GM12878 (cell line): Measurements from ENCODE around the gene SFXN5. TPM values are rescaled to one million over a fixed set of nuclear protein-coding genes. Genes with fewer than 3 reads are reported as not detected.

Experiments used
- ATAC-seq: fragments of 200-7000 bp; cut with Tn5 transposase; 3 replicates; pipeline ENCODE4 v1.9.1; 2020; ENCODE audit warnings: mild to moderate bottlenecking, moderate library complexity
- BruUV-seq: library from RNA; stranded (reverse); fragments of 400-500 nt; replicated peaks from 2 replicates; lab custom pipeline; 2021; lab: Mats Ljungman, UMichigan
- CTCF ChIA-PET: fragments of 300-600 bp; sonication (Branson Sonifier 250); formaldehyde crosslinking; extraction: SDS; loops from one replicate; lab custom pipeline; 2021; ENCODE audit warnings: inconsistent platforms; lab: Yijun Ruan, JAX
- POLR2A ChIA-PET: fragments of 350-600 bp; formaldehyde crosslinking; extraction: SDS; loops from one replicate; lab custom pipeline; 2021; ENCODE audit warnings: inconsistent platforms; lab: Charles Lee
- RAD21 ChIA-PET: fragments of 300-600 bp; sonication (Branson Sonifier 250); formaldehyde crosslinking; loops from one replicate; lab custom pipeline; 2023; ENCODE audit warnings: antibody characterized with exemption; ENCODE audit not compliant: unreplicated experiment; lab: Charles Lee
- SMC1A ChIA-PET: fragments of 300-600 bp; sonication (Branson Sonifier 250); formaldehyde crosslinking; loops from one replicate; lab custom pipeline; 2023; ENCODE audit not compliant: unreplicated experiment, uncharacterized antibody; lab: Charles Lee
- DNase-seq: peaks from one replicate; pipeline ENCODE4 v3.0.0-alpha.2; 2011; ENCODE audit warnings: low read depth, low spot score
- FAIRE-seq: peaks from 3 replicates; lab custom pipeline; 2011; peaks lifted over from hg19 to GRCh38; lab: Jason Lieb, UNC
- H2AFZ ChIP-seq: 2 replicates; pipeline ENCODE4 v1.6.0; 2011; ENCODE audit warnings: low read depth, low read length, control low read depth; ENCODE audit not compliant: control insufficient read depth
- H3K27ac ChIP-seq: 2 replicates; pipeline ENCODE4 v1.5.1; 2011; ENCODE audit warnings: control low read depth; ENCODE audit not compliant: control insufficient read depth, insufficient read depth
- H3K27me3 ChIP-seq, 2 experiments: replicated peaks in 1 of 2; 2 replicates each; pipeline versions ENCODE4 v1.6.0 to v1.6.1; 2011; ENCODE audit warnings: low read length in 1 of 2; ENCODE audit not compliant: control insufficient read depth in 2 of 2, insufficient read depth in 2 of 2
- H3K36me3 ChIP-seq, 2 experiments: 2 replicates each; pipeline ENCODE4 v1.5.1; 2011; ENCODE audit warnings: low read length in 1 of 2; ENCODE audit not compliant: control insufficient read depth in 2 of 2, insufficient read depth in 2 of 2
- H3K4me1 ChIP-seq: 2 replicates; pipeline ENCODE4 v1.6.1; 2011; ENCODE audit warnings: mild to moderate bottlenecking, low read length, moderate library complexity, mixed read lengths; ENCODE audit not compliant: control insufficient read depth, insufficient read depth
- H3K4me2 ChIP-seq: 2 replicates; pipeline ENCODE4 v1.6.0; 2011; ENCODE audit warnings: control low read depth; ENCODE audit not compliant: control insufficient read depth, insufficient read depth
- H3K4me3 ChIP-seq: fragments of 200-600 bp; sonication (generic); 2 replicates; pipeline ENCODE4 v1.5.1; 2016
- H3K79me2 ChIP-seq: 2 replicates; pipeline ENCODE4 v1.6.0; 2011; ENCODE audit warnings: low read length; ENCODE audit not compliant: control insufficient read depth, insufficient read depth
- H3K9ac ChIP-seq: 2 replicates; pipeline ENCODE4 v1.8.0; 2011; ENCODE audit warnings: low read length, control low read depth, mixed read lengths; ENCODE audit not compliant: control insufficient read depth, insufficient read depth
- H3K9me3 ChIP-seq: replicated peaks from 3 replicates; pipeline ENCODE4 v1.5.1; 2011; ENCODE audit warnings: mild to moderate bottlenecking, low read length; ENCODE audit not compliant: control insufficient read depth, insufficient read depth
- H4K20me1 ChIP-seq: 2 replicates; pipeline ENCODE4 v1.6.0; 2011; ENCODE audit not compliant: control insufficient read depth, insufficient read depth
- EED ChIP-seq: sonication (generic); IDR thresholded peaks from 2 replicates; pipeline ENCODE4 v1.6.1; 2016; ENCODE audit warnings: antibody characterized with exemption, low read depth
- HDAC6 ChIP-seq: fragments of 200-600 bp; sonication (generic); IDR thresholded peaks from one replicate; pipeline ENCODE4 v1.8.0; 2017; ENCODE audit warnings: antibody characterized with exemption; ENCODE audit not compliant: unreplicated experiment
- MYB ChIP-seq: fragments of 150-350 bp; IDR thresholded peaks from 2 replicates; pipeline ENCODE4 v1.6.1; 2014; ENCODE audit warnings: mild to moderate bottlenecking, low read depth, low read length, borderline replicate concordance
- NFIC ChIP-seq: IDR thresholded peaks from 2 replicates; pipeline ENCODE4 v1.6.1; 2012; ENCODE audit warnings: low read depth, mild to moderate bottlenecking, inconsistent platforms, low read length, moderate library complexity
- NFYA ChIP-seq: IDR thresholded peaks from 2 replicates; pipeline ENCODE4 v1.6.1; 2011; ENCODE audit warnings: low read depth, mild to moderate bottlenecking, low read length, improper control_type of control experiment, borderline replicate concordance
- NRF1 ChIP-seq: conservative IDR thresholded peaks from 2 replicates; pipeline ENCODE4 v1.6.1; 2011; ENCODE audit warnings: mild to moderate bottlenecking, low read depth, low read length, improper control_type of control experiment
- ZNF217 ChIP-seq: fragments of 450-650 bp; IDR thresholded peaks from 2 replicates; pipeline ENCODE4 v1.6.1; 2017; ENCODE audit warnings: antibody characterized with exemption, mild to moderate bottlenecking
- ZNF384 ChIP-seq: IDR thresholded peaks from 2 replicates; pipeline ENCODE4 v1.6.1; 2012; ENCODE audit warnings: low read depth, mild to moderate bottlenecking, low read length, improper control_type of control experiment, borderline replicate concordance
- WGBS: methylation state at CpG from one replicate; pipeline ENCODE4 v1.1.6; 2016; ENCODE audit warnings: low lambda C conversion rate; ENCODE audit not compliant: insufficient replicate concordance, insufficient coverage; ENCODE audit errors: missing lambda C conversion rate; 5-methylcytosine and 5-hydroxymethylcytosine counted together
- in situ Hi-C: fragments of 300-500 bp; cut with MboI; formaldehyde crosslinking; loops from 9 replicates; pipeline ENCODE4 v1.14.3; 2018; ENCODE audit warnings: mixed read lengths
- intact Hi-C: fragments of 100-400 bp; cut with micrococcal nuclease; formaldehyde crosslinking; loops from one replicate; pipeline ENCODE4 v1.14.2; 2022; ENCODE audit not compliant: unreplicated experiment
- polyA plus RNA-seq, 11 experiments: library from polyadenylated mRNA; depleted of rRNA in 4 of 11; unstranded in 6 of 11; stranded (reverse) in 5 of 11; fragments of >200 nt; fragmentation: Nextera tagmentation in 4 of 11; fragmentation: Illumina TruSeq in 1 of 11; extraction: Ambion mirVana in 4 of 11; extraction: Trizol in 1 of 11; gene quantifications; 1 replicate in 1 of 11; 2 replicates in 10 of 11; pipeline versions ENCODE4 v1.2.1 to v1.2.3, GENCODE V29; 2011 to 2016; ENCODE audit warnings: inconsistent platforms in 2 of 11, missing spikeins in 2 of 11, low read depth in 1 of 11
- total RNA-seq, 4 experiments: library from RNA; depleted of rRNA in 3 of 4; stranded (reverse); fragments of >200 nt in 3 of 4; fragmentation: Illumina TruSeq in 1 of 4; extraction: Trizol in 1 of 4; gene quantifications; 2 replicates each; pipeline versions ENCODE4 v1.2.1 to v1.2.3, GENCODE V29; 2013 to 2021
- TF ChIP-seq, protein P1 (sequence below): IDR thresholded peaks from 2 replicates; pipeline ENCODE4 v1.6.1; 2012; ENCODE audit warnings: improper control_type of control experiment, low read depth, low read length; ENCODE audit not compliant: insufficient replicate concordance
- TF ChIP-seq, protein P2 (sequence below): fragments of 450-650 bp; IDR thresholded peaks from 2 replicates; pipeline ENCODE4 v1.6.1; 2016; ENCODE audit warnings: mild to moderate bottlenecking, moderate library complexity, borderline replicate concordance
- TF ChIP-seq, protein P3 (sequence below): fragments of 150-350 bp; IDR thresholded peaks from 2 replicates; pipeline ENCODE4 v1.6.1; 2016; ENCODE audit warnings: low read depth, low read length

Gene SFXN5
- total and polyA plus RNA-seq, 10 of the 15 experiments (the other 5 are each of a cell fraction or from before 2014, with no cell fraction given), result 3.3 to 15.9 (median 11.2) TPM

DNA sequence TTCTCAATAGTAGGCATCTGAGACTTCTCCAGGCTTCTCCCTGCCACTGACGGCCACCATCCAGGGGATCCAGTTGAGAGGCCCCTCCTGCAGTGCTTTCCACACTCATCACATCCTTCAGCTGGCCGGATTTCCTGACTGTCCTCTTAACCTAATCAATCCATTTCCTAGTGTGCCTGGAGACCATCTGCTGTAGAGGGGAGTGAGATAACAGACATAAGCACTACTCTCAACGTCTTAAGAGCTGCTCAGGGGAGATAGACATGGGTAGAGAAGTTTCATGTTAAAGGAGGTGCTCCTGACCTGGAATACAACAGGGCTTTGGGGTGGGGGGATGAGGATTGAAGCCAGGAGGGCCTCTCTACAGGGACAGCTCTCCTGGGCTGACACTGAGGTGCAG lies 170.1 kb downstream of the SFXN5 start:
- no peak for ATAC-seq
- ChIA-PET RAD21 (interaction anchor here (0.7 kb wide), 1 partner anchor 27 kb away, joined by 3 read pairs; no protein-coding TSS in a partner anchor), SMC1A (interaction anchor here (1.2 to 2.6 kb wide), 2 partner anchors 8 to 13 kb away, joined by 3 to 14 read pairs; no protein-coding TSS in a partner anchor), POLR2A (no interaction called here), CTCF (interaction anchor here (2.4 to 2.8 kb wide), 2 partner anchors 9 to 73 kb away, joined by 11 to 21 read pairs; no protein-coding TSS in a partner anchor)
- Histone ChIP-seq H3K4me2 (no peak overlapping the region), H3K79me2 (no peaks in the 10 kb centered on the region), H3K27me3 (no peaks in the 10 kb centered on the region; a peak in 1 of 4 replicates), H2AFZ (no peak overlapping the region), H3K9me3 (no peaks in the 10 kb centered on the region), H4K20me1 (no peaks in the 10 kb centered on the region), H3K4me3 (no peak overlapping the region), H3K36me3 (no peaks in the 10 kb centered on the region), H3K9ac (no peak overlapping the region), H3K4me1 (no peaks in the 10 kb centered on the region), H3K27ac (no peak overlapping the region)
- in situ Hi-C loops (no loop called here), intact Hi-C loops (no loop called here)
- BruUV-seq, result no TSS peak
- WGBS, result 0% methylated on average over 3 of the region's 3 CpGs
- no peak for FAIRE-seq
- no peak for DNase-seq
- TF ChIP-seq, protein P1, sequence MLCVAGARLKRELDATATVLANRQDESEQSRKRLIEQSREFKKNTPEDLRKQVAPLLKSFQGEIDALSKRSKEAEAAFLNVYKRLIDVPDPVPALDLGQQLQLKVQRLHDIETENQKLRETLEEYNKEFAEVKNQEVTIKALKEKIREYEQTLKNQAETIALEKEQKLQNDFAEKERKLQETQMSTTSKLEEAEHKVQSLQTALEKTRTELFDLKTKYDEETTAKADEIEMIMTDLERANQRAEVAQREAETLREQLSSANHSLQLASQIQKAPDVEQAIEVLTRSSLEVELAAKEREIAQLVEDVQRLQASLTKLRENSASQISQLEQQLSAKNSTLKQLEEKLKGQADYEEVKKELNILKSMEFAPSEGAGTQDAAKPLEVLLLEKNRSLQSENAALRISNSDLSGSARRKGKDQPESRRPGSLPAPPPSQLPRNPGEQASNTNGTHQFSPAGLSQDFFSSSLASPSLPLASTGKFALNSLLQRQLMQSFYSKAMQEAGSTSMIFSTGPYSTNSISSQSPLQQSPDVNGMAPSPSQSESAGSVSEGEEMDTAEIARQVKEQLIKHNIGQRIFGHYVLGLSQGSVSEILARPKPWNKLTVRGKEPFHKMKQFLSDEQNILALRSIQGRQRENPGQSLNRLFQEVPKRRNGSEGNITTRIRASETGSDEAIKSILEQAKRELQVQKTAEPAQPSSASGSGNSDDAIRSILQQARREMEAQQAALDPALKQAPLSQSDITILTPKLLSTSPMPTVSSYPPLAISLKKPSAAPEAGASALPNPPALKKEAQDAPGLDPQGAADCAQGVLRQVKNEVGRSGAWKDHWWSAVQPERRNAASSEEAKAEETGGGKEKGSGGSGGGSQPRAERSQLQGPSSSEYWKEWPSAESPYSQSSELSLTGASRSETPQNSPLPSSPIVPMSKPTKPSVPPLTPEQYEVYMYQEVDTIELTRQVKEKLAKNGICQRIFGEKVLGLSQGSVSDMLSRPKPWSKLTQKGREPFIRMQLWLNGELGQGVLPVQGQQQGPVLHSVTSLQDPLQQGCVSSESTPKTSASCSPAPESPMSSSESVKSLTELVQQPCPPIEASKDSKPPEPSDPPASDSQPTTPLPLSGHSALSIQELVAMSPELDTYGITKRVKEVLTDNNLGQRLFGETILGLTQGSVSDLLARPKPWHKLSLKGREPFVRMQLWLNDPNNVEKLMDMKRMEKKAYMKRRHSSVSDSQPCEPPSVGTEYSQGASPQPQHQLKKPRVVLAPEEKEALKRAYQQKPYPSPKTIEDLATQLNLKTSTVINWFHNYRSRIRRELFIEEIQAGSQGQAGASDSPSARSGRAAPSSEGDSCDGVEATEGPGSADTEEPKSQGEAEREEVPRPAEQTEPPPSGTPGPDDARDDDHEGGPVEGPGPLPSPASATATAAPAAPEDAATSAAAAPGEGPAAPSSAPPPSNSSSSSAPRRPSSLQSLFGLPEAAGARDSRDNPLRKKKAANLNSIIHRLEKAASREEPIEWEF, result no peak
- TF ChIP-seq NFYA (no peak), ZNF217 (no peak), EED (no peak), NRF1 (no peak), ZNF384 (no peak), NFIC (no peak), MYB (no peak), HDAC6 (no peak)
- TF ChIP-seq, protein P2, sequence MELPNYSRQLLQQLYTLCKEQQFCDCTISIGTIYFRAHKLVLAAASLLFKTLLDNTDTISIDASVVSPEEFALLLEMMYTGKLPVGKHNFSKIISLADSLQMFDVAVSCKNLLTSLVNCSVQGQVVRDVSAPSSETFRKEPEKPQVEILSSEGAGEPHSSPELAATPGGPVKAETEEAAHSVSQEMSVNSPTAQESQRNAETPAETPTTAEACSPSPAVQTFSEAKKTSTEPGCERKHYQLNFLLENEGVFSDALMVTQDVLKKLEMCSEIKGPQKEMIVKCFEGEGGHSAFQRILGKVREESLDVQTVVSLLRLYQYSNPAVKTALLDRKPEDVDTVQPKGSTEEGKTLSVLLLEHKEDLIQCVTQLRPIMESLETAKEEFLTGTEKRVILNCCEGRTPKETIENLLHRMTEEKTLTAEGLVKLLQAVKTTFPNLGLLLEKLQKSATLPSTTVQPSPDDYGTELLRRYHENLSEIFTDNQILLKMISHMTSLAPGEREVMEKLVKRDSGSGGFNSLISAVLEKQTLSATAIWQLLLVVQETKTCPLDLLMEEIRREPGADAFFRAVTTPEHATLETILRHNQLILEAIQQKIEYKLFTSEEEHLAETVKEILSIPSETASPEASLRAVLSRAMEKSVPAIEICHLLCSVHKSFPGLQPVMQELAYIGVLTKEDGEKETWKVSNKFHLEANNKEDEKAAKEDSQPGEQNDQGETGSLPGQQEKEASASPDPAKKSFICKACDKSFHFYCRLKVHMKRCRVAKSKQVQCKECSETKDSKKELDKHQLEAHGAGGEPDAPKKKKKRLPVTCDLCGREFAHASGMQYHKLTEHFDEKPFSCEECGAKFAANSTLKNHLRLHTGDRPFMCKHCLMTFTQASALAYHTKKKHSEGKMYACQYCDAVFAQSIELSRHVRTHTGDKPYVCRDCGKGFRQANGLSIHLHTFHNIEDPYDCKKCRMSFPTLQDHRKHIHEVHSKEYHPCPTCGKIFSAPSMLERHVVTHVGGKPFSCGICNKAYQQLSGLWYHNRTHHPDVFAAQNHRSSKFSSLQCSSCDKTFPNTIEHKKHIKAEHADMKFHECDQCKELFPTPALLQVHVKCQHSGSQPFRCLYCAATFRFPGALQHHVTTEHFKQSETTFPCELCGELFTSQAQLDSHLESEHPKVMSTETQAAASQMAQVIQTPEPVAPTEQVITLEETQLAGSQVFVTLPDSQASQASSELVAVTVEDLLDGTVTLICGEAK, result no peak
- TF ChIP-seq, protein P3, sequence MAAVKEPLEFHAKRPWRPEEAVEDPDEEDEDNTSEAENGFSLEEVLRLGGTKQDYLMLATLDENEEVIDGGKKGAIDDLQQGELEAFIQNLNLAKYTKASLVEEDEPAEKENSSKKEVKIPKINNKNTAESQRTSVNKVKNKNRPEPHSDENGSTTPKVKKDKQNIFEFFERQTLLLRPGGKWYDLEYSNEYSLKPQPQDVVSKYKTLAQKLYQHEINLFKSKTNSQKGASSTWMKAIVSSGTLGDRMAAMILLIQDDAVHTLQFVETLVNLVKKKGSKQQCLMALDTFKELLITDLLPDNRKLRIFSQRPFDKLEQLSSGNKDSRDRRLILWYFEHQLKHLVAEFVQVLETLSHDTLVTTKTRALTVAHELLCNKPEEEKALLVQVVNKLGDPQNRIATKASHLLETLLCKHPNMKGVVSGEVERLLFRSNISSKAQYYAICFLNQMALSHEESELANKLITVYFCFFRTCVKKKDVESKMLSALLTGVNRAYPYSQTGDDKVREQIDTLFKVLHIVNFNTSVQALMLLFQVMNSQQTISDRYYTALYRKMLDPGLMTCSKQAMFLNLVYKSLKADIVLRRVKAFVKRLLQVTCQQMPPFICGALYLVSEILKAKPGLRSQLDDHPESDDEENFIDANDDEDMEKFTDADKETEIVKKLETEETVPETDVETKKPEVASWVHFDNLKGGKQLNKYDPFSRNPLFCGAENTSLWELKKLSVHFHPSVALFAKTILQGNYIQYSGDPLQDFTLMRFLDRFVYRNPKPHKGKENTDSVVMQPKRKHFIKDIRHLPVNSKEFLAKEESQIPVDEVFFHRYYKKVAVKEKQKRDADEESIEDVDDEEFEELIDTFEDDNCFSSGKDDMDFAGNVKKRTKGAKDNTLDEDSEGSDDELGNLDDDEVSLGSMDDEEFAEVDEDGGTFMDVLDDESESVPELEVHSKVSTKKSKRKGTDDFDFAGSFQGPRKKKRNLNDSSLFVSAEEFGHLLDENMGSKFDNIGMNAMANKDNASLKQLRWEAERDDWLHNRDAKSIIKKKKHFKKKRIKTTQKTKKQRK, result no peak
